HK-2 (cell line): ENCODE data around the gene ZNF335.

Experiments
- DNase-seq: peaks from one replicate; pipeline ENCODE4 v3.0.0-alpha.2; 2018; ENCODE audit not compliant: unreplicated experiment

Gene ZNF335

GRCh38 chr20:45971675-45972499, at the start of gene ZNF335:
Gene ZNF335, minus strand, starts transcription at chr20:45972203. Its CDS starts 793 bp downstream, at chr20:45971410.
- peak; percentile 99 for DNase-seq

GRCh38 chr20:46020555-46020954, 48.6 kb upstream of the ZNF335 start:
- no peak for DNase-seq

- no peak for DNase-seq
Measured at GRCh38 chr20:46018611-46019010, 46.6 kb upstream of the ZNF335 start.

- no peak for DNase-seq
Measured at GRCh38 chr20:46018112-46018511, 46.1 kb upstream of the ZNF335 start.

GRCh38 chr20:46017272-46017671, 45.3 kb upstream of the ZNF335 start:
- no peak for DNase-seq

- no peak for DNase-seq
Measured at GRCh38 chr20:46014517-46015396, 42.8 kb upstream of the ZNF335 start.

GRCh38 chr20:46013829-46014516, 42.0 kb upstream of the ZNF335 start:
- DNase-seq: peak; percentile 79

GRCh38 chr20:46013322-46013828, 41.4 kb upstream of the ZNF335 start:
- no peak for DNase-seq

- no peak for DNase-seq
Measured at GRCh38 chr20:46012921-46013320, 40.9 kb upstream of the ZNF335 start.

GRCh38 chr20:46011631-46012482, 39.9 kb upstream of the ZNF335 start:
- DNase-seq: peak; percentile 53

GRCh38 chr20:46010491-46011391, 38.7 kb upstream of the ZNF335 start:
- DNase-seq: no peak

GRCh38 chr20:46009816-46010215, 37.8 kb upstream of the ZNF335 start:
- DNase-seq: no peak

GRCh38 chr20:46007671-46008070, 35.7 kb upstream of the ZNF335 start:
- no peak for DNase-seq

GRCh38 chr20:46006964-46007363, 35.0 kb upstream of the ZNF335 start:
- DNase-seq: no peak

- no peak for DNase-seq
Measured at GRCh38 chr20:46006022-46006705, 34.2 kb upstream of the ZNF335 start.

- no peak for DNase-seq
Measured at GRCh38 chr20:46004889-46005473, 33.0 kb upstream of the ZNF335 start.

- DNase-seq: no peak
Measured at GRCh38 chr20:46004187-46004586, 32.2 kb upstream of the ZNF335 start.

GRCh38 chr20:46002008-46002407, 30.0 kb upstream of the ZNF335 start:
- DNase-seq: no peak

GRCh38 chr20:46001498-46001897, 29.5 kb upstream of the ZNF335 start:
- DNase-seq: no peak
